AG20443 (cell line): ENCODE data around the gene TXNDC11.

ENCODE experiments used
- DNase-seq: peaks from one replicate; pipeline ENCODE4 v3.0.0; 2012; ENCODE audit warnings: low spot score, mixed read lengths

The TXNDC11 gene

DNA sequence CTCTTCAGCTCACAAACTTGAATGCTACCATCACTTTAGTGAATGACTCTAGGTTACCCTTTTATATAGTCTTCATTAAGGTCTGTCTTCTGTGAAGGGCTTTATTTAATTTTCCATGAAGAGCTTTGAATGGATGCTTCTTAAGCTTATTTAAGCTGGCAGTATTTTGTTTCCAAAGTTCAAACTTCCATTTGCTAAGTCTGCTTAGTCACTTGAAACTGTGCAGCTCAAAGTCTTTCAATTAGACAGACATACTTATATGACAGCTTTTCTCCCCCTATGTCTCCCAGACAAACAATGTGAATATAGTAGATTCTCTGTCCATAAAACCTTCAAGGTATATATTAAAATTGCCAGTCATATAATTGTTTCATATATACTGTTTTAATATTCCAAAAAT, 23.5 kb downstream of the TXNDC11 start:
- no peak for DNase-seq

DNA sequence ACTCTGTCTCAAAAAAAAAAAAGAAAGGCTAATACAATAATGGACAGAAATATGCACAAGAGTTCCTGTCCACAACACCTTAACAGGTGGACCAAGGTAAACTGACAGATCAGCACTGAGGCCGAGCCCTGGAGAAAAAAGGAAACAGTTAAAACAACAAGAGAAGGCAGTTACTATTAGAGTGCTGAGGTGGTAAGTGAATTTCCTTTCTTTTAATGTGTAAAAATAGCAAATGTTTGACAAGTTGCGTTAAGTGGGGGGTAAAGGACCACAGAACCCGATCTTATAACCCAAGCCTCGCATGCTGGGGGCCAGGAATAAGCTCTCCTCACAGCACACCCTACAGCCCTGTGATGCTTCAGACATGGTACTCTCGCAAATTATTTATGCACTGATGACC, 24.8 kb downstream of the TXNDC11 start:
- no peak for DNase-seq

DNA sequence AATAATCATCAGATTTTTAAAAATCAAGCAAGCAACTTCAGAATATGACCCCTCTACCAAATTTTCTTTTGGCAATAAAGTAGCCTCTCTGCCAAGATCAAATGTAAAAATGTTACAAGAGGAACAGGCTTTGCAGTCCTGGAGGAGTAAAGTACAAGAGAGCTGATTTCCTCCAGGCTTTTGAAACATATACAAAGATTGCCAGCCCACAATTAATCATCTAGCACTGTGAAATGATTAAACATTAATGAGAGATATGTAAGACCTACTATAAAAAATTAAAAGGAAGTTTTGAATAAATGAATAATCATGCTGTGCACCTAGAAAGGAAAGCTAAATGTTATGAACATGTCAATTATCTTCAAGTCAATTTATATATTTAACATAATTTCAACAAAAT, 26.3 kb downstream of the TXNDC11 start:
- no peak for DNase-seq

DNA sequence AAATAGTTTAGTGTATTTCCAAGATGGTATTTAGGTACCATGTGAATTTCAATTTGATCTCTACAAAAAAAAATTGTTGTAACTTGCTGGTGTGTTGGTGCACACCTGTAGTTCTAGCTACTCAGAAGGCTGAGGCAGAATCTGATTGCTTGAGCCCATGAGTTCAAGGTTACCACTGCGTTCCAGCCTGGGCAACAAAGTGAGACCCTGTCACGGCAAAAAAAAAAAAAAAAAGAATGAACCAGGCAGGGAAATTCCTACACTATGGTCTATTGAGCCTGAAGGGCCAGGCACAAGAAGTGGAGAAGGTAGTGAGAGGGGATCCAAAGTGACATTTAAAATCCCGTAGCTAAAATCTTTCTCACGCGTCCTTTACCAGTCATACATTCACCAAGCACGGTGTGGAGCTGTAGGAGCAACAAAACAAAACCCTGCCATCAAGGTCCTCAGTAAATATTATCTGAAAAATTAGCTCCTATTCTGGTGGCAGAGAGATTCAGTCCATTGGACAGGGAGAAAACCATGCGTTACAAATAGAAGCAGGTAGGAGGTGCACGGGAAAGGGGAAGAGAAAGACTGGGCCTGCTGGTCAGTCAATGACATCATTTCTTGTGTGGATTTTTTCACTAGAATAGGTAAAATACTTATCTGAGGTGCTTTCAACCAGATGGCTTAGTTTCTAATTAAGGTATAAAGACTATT, 27.3 kb downstream of the TXNDC11 start:
- DNase-seq: no peak

DNA sequence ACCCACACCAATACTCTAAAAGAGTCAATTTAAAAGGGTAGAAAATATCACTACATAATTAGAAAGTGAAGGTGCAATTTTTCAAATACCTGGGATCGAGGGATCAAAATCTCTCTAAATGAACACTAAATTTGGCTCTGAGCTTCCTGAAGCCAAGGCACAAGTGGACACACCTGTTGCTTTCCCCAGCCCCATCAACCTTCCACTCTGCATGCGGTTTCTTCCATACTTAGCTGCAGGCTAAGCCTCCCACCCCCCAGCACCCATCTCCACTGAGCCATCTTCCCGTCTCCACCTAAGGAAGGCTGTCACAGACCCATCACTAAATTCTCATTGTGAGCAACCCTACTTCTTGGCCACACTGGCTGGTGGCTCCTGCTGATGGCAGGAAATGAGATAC, 30.5 kb downstream of the TXNDC11 start:
- no peak for DNase-seq

DNA sequence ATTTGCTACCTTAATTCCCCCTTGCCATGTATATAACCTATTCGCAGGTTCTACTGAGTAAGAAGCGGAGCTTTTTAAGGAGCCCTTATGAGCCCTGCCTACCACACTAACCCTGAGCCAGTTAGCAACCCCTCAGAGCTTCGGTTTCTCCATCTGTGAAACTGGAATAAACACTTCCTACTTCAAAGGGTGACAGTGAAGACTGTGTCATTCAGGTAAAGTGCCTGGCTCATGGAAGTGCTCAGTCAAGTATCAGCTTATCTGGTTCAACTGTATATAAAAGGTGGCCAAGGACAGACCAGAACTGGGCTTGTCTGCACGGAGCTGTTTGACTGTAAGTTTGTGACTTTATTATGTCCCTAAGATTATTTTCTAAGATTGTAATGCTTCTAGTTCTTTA, 31.0 kb downstream of the TXNDC11 start:
- DNase-seq: no peak

DNA sequence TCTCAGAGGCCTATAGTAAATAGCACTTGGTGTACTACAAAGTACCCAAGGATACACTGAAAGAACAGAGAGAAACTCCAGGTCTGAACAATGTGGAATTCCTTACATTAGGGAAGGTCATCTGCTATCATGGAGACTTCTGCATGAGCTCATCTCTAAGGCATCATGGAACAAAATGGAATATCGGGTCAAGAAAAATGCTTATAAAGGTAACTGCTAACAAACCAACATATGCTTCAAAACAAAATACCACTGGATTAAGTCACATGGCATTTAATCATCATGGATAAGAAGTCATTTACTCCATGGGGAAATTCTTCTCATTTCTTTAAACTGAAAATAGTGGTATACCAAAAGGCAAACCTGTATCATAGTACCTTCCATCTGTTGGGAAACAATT, 34.2 kb downstream of the TXNDC11 start:
- DNase-seq: no peak

DNA sequence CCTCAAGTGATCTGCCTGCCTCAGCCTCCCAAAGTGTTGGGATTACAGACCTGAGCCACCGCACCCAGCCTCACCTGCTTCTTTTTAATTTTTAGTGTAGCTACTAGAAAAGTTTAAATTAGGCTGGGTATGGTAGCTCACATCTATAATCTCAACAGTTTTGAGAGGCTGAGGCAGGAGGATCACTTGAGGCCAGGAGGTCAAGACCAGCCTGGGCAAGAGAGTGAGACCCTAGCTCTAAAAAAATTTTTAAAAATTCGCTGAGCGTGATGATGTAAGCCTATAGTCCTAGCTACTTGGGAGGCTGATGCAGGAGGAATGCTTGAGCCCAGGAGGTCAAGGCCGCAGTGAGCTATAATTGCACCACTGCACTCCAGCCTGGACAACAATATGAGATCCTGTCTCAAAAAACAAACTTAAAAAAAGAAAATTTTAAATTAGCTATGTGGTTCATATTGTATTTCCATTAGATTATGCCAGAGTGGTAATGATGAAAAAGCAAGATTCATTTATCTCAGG, 34.9 kb downstream of the TXNDC11 start:
- DNase-seq: no peak

DNA sequence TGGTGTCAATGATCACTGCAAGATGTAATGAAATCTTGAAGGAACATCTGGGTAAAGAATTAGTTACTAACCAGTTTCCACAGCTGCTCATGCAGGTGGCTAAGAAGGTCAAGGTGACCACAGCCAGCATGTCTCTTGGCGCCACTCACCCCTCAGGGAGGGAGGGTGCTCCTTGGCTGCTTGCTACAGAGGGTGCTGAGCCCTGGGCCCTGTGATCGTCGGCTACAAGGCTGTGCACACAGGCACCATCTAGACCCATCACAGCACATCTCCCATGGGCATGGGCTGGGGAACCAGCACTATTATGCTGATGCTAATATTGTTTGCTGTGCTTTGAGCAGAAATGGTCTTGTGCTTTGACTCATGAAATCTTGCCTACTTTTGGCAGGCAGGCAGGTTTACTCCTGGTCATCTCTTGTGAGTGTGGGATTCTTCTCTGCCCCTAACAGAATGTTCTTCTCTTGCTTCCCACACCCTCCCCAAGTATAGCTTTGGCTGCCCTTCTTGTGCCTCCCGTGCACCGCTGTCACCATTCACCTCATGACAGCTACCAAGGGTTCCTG, 36.4 kb downstream of the TXNDC11 start:
- no peak for DNase-seq

DNA sequence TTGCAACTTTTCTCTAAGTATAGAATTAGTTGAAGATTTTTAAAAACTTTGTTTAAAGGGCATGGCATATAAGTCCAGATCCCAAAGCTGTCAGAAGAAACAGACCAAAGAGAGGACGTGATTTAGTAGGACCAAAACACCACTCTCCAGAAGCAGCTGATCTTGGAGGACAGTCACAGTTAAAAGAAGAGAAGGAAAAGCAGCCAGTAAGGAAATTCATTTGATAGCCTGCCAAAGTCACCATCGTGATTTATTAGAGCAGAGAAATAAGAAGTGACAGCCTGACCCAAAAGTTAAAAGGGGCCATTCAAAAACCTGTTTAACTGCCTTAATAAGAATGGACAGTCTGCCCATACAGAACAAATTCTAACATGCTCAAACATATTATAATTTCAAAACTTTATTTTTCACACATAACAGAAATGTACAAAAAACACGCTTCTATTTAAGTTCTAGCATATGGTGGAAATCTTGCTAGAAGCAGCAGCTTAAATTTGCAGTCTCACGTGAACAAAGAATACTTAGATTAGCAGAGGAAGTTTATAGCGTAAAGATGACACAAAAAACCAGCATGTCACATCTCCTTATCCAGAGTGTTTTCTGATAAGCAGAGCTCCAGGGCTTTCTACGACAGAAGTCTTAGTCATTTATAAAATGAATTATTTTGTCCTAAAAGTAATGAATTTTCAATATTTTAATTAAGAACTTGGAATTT, 37.2 kb downstream of the TXNDC11 start:
- DNase-seq: no peak

DNA sequence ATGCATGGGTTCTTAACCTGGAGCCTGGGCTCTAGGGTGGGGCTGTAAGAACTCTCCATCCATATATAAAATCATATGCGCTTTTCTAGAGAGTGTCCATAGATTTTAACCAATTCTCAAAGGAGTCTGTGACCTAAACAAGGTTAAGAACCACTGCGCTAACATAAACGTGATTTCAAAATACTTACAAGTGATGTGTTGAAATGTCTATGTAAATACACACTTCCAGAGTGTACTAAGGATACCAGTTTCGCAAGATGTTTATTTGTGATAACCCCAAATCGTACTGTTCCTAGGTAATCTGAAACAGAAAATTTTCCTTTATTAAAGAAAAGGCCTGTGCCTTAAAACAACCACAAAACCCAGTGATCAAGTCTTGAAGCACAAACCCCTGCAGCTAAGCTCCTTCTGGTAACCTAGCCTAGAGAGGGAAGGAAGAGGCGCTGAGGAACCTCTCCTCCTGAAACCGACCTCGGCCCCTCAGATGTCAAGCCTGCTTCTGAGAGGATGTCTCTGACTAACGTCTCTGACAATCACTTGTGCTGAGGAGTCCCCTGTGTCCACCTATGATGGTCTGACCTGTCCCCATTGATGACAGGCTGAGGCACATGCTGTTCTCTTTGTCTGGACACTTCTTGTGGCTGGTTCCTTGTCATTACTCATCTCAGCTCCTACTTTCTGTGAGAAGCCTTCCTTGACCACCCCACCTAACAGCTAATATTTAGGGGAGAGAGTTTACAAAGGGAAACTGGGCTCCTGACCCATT, 42.2 kb downstream of the TXNDC11 start:
- no peak for DNase-seq

DNA sequence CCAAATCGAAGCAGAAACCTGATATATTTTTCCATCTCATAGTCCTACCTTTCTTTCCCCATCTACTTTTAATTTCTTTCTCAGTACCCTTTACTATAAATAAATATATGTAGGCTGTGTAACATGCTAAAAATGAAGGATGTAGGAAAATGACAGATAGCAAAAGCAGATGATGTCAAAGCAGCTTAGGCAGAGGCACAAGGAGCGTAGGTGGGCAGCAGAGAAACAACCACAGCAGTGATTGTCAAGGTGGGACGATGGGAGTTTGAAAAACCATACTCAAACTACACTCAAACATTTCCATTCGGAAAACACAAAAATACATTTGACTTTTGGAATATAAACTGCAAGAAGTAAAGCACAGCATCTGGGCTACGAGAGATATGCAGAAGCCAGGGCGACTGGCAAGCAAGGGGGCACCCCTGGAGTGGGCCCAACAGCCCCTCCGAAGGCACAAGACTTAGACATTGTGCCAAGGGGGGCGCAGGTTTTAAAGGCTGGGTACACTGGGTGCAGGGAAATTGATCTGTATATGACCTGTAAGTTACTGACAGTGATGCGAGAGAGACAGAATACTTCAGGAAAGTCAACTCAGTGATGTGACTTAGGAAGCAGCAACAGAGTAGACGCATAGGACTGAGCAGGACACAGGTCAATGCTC, 43.3 kb downstream of the TXNDC11 start:
- no peak for DNase-seq

DNA sequence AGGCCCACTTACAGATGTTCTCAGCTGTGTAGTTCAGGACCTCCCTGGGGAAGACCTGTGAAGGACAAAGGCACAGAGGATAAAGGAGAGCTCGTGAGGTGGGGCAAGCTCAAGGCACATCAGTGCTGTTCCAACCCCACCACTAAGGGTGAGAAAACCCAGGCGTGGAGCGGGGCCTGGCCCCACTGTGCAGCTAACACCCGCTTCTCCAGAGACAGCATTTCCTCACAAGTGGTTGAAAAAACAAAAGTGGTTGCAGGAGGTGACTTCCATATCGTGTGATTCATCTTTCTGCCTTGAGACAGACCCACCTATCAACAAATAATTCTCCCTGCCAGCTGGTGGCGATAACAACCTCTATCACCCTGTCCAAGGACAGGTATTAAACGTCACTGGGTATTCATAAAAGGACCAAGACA, 44.4 kb downstream of the TXNDC11 start:
- DNase-seq: no peak

DNA sequence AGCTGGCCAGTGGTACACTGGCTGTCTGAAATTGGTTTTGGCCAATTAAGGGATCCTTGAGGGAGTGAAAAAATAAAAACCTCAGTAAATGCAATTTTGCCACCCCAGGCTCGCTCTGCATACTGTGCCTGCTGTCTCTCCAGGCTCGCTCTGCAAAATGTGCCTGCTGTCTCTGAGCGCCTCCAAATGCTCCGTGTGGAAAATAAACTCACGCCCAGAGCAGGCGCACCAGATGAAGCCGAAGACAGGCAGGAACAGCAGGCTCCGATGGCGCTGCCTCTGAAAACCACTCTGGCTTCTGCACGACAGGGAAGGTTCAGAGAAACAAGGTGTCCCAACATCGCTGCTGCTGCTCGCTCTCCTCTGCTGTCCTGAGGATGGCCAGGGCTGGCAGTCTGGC, 45.3 kb downstream of the TXNDC11 start:
- DNase-seq: no peak

DNA sequence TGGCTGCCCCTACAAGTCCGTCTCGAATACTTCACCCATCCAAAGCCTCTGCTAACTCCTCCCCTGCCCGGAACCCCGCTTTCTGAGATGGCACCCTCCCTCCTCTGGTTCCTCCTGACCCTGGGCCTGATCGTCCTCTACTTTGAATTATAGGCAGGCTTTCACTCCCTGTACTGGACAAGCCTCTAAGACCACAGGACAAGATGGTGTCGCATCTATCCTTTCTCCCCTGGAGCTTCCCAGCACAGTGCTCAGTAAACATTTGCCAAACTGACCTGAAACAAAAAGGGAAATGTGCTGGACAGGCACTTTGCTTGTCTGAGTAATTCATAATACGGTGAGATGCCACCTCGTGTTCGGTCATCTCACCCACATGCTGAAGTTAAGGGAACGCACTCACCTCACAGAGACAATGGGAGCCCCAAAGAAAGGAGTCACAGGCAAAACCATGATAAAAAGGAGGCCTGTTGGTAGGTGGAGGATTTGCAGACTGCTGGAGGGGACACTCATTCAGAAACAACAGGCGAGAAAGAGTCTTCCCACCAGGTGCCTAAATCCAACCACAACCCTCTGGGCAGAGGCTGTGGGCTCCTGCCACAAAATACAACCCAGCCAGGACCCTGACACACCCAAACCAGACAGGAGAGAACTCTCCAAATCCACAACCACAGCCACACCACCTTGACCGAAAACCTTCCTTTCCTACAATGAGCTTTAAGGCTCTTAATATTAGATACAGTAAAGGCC, 46.2 kb downstream of the TXNDC11 start:
- no peak for DNase-seq

DNA sequence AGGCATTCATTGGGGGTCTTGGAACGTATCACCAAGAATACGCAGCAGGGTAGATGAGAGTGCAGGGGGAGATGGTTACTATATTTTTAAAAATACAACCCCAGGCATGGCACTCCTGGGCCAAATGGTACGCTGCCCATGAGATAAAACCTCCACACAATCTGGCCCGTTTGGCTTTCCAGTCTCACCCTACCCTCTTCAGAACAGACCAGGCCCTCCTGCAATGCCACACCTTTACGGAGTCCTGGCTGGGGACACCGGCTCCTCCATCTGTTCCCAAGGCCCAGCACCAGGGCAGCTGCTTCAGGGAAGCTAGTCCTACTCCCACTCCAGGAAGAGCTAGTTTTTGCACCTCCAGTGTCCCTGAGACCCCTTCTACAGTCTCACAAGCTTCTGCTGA, 50.0 kb downstream of the TXNDC11 start:
- DNase-seq: no peak

DNA sequence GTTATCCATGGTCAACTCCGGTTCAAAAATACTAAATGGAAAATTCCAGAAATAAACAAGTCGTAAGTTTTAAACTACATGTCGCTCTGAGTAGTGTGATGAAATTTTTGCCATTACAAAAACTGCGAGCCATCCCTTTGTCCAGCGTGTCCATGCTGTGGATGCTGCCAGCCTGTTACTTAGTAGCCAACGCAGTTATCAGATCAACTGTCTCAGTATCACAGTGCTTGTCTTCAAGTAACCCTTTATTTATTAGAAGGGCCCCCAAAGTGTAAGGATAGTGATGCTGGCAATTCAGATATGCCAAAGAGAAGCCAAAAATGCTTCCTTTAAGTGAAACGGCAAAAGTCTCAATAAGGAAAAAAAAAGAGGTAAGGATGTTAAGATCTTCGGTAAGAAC, 50.5 kb downstream of the TXNDC11 start:
- DNase-seq: no peak

DNA sequence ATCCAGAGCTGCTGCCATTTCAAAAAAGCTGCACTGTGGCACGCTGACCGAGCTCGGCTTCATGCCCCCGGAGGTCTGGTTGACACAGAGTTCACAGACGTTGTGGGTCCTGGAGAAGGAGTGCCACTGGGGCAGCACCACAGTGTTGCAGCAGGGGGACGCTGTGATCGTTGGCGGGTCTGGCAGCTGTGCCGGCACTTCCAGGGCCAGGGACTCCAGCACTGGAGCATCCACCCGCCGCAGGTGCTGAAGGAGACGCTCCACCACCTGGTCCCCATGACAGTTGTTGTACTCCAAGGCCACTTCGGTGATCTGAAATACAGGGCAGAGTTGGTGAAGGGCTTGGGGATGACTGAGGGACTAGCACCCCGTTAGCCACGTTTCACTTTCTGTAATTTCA, 50.9 kb downstream of the TXNDC11 start:
- no peak for DNase-seq

DNA sequence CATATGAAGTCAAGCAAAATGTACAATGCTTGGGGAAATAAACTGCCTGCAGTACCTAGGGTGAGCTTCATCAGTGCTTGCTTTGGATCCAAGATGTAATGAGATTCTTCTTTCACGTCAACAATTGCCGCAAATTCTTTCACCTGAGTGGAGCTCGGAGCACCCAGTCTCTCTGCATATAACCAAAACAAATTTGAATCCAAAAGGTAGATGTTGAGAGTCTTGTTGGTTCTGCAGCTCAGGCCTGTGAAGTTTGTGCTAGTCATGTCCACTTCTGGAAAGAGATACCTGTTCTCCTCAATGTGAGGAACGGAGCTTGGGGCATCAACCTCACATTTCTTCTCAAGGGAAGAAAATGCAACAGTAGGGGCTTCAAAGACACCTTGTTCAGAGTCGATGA, 51.4 kb downstream of the TXNDC11 start:
- no peak for DNase-seq

DNA sequence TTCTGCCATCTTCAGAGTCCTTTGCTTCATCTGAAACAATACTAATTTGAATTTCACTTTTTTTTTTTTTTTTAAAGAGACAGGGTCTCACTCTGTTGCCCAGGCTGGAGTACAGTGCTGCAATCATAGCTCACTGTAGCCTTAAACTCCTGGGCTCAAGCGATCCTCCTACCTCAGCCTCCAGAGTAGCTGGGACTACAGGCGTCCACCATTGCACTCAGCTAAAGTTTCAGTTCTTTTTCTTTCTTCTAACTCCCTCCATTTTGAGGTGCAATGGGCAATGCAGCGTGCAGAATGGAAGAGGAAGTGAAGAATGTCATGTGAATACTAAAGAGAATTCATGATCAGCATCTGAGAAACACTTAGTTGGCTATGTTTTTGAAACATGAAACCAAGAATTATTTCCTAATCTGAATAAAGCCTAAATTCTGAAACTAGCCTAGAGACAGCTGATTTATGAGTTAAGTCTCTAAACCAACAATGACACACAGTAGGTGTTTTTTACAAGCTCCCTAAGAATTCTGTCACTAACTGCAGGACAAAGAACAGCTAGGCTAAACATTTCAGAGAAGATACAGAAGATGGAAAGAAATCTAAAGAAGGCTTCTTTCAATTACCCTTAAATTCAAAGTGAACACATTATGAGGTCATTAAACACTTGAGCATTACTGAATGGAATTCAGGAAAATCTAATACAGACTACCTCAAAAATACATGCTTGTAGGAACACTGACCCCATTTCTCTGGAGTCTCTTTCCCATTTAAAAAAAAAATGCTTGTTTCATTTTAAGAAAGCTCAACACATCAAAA, 53.4 kb downstream of the TXNDC11 start:
- no peak for DNase-seq

DNA sequence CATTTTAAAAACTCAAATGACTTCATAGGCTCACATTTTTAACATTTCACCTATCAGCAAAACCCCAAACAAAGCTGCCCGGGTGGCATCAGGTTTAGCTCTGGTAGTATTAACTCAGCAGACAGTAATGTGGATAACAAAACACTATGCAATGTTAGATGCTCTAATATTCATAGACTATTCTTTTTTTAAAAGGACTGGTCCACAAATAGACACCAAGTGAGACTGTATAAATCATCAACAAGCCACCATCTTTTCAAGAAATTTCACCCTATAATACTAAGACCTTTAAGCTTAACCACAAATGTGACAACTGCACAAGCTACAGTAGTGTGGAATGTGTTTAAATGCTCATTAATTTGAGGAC, 54.2 kb downstream of the TXNDC11 start:
- no peak for DNase-seq
